Esophagus muscularis mucosa (tissue), 4 donors: ENCODE results near the gene SLC6A2. TPM values are rescaled to one million over a fixed set of nuclear protein-coding genes. Genes with fewer than 3 reads are reported as not detected.

Source experiments
- DNase-seq: peaks from one replicate; pipeline ENCODE4 v3.0.0-alpha.2; 2017; ENCODE audit errors: extremely low spot score
- H3K27ac ChIP-seq, 4 donors: fragments of 200-600 bp; sonication (generic); replicated peaks in 1 of 4; 1 replicate in 3 of 4; 2 replicates in 1 of 4; pipeline ENCODE4 v1.5.1; 2016 to 2019; ENCODE audit warnings: mild to moderate bottlenecking in 1 of 4
- H3K27me3 ChIP-seq, 4 donors: fragments of 200-600 bp; sonication (generic); one replicate each; pipeline versions ENCODE4 v1.5.1 to v1.6.0; 2016 to 2019
- H3K36me3 ChIP-seq, 4 donors: fragments of 200-600 bp; sonication (generic); one replicate each; pipeline ENCODE4 v1.5.1; 2016 to 2019
- H3K4me1 ChIP-seq, 4 donors: fragments of 200-600 bp; sonication (generic); one replicate each; pipeline ENCODE4 v1.5.1; 2016 to 2019
- H3K4me3 ChIP-seq, 4 donors: fragments of 200-600 bp; sonication (generic); 1 replicate in 2 of 4; 2 replicates in 2 of 4; pipeline ENCODE4 v1.5.1; 2016 to 2019; ENCODE audit warnings: mild to moderate bottlenecking in 4 of 4, moderate library complexity in 1 of 4
- H3K9me3 ChIP-seq, 4 donors: fragments of 200-600 bp; sonication (generic); 1 replicate in 3 of 4; 2 replicates in 1 of 4; pipeline ENCODE4 v1.5.1; 2016 to 2019
- CTCF ChIP-seq, 3 experiments: fragments of 200-600 bp in 2 of 3; fragments of 450-650 bp in 1 of 3; sonication (generic) in 2 of 3; IDR thresholded peaks; one replicate each; pipeline ENCODE4 v1.5.1; 2017 to 2019; ENCODE audit warnings: antibody characterized with exemption in 3 of 3, mild to moderate bottlenecking in 2 of 3, moderate library complexity in 1 of 3
- EP300 ChIP-seq: sonication (generic); formaldehyde crosslinking; IDR thresholded peaks from one replicate; pipeline ENCODE4 v1.6.1; 2017; ENCODE audit warnings: antibody characterized with exemption
- POLR2A ChIP-seq: fragments of 450-650 bp; IDR thresholded peaks from one replicate; pipeline ENCODE4 v1.6.1; 2017; ENCODE audit warnings: antibody characterized with exemption, moderate library complexity, mild to moderate bottlenecking, low read depth
- POLR2AphosphoS5 ChIP-seq, 2 donors: sonication (generic); formaldehyde crosslinking; IDR thresholded peaks; one replicate each; pipeline ENCODE4 v1.6.1; 2017; ENCODE audit warnings: antibody characterized with exemption in 2 of 2
- WGBS: methylation state at CpG from one replicate; pipeline ENCODE4 v1.1.5; 2018; 5-methylcytosine and 5-hydroxymethylcytosine counted together
- intact Hi-C: fragments of 100-400 bp; cut with DNase I; formaldehyde crosslinking; loops from one replicate; pipeline ENCODE4 v1.15.1; 2023
- total RNA-seq, 4 donors: library from RNA; depleted of rRNA; stranded (reverse); fragments of >200 nt; gene quantifications; one replicate each; pipeline versions ENCODE4 v1.1.0 to v1.2.1, GENCODE V29; 2016

The SLC6A2 gene
- total RNA-seq, 4 donors from 2014 or later: 0.19 to 2.1 (median 1.00) TPM

DNA sequence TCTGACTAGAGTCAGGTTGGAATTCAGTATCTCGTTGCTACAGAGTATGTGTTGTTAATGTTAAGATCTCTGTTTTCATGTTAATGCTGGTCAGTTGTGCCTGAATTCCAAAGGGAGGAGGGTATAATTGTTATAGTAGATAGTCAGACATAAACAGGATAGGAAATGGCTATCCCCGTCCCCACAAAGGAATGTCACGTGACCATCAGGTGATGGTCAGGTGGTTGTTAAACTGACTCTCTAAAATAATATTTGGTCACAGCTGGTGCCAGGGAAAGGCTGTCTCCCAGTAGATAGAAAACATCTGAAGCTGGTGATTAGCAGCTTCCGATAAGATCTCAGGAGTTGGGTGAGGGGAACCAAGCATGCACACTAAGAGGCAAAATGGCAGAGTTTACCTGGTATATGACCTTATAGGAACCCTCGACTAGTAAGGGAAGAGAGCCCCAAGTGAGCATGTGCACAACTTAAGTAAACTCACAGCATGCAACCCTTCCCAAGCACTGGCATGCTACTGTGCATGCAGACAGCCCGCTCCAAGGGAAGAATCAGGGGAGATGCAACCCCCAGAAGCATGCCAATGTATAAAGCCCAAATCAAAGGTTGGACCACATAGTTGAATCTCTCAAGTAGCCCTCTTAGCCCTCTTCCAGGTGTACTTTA lies 27.4 kb upstream of the SLC6A2 start:
- Histone ChIP-seq H3K4me1 (no peaks in the 10 kb centered on the region), H3K27ac (no peak overlapping the region), H3K9me3 (no peaks in the 10 kb centered on the region), H3K27me3 (no peaks in the 10 kb centered on the region), H3K36me3 (no peaks in the 10 kb centered on the region), H3K4me3 (no peak overlapping the region)
- intact Hi-C loops: no loop called here
- WGBS: 71% methylated on average over 6 of the region's 6 CpGs
- TF ChIP-seq POLR2AphosphoS5 (IDR thresholded peaks at IDR 0.05): no peak
- TF ChIP-seq CTCF (IDR thresholded peaks at IDR 0.05): no peak
- no peak for TF ChIP-seq EP300
- no peak for TF ChIP-seq POLR2A
- peak; percentile 91 for DNase-seq

GRCh38 chr16:55630774-55631173 lies 25.0 kb upstream of the SLC6A2 start:
- DNase-seq: no peak
- TF ChIP-seq EP300: no peak
- TF ChIP-seq POLR2A: no peak
- TF ChIP-seq CTCF (IDR thresholded peaks at IDR 0.05): no peak
- no peak for TF ChIP-seq POLR2AphosphoS5 (IDR thresholded peaks at IDR 0.05)
- Histone ChIP-seq H3K27me3 (no peaks in the 10 kb centered on the region), H3K36me3 (no peaks in the 10 kb centered on the region), H3K9me3 (no peaks in the 10 kb centered on the region), H3K4me1 (no peaks in the 10 kb centered on the region), H3K4me3 (no peak overlapping the region), H3K27ac (no peak overlapping the region)
- intact Hi-C loops: no loop called here

GRCh38 chr16:55632259-55632658 lies 23.5 kb upstream of the SLC6A2 start:
- TF ChIP-seq CTCF (IDR thresholded peaks at IDR 0.05) (no peak), POLR2AphosphoS5 (IDR thresholded peaks at IDR 0.05) (no peak), POLR2A (no peak), EP300 (no peak)
- H3K36me3 ChIP-seq: no peaks in the 10 kb centered on the region
- no peaks in the 10 kb centered on the region for H3K27me3 ChIP-seq
- no peaks in the 10 kb centered on the region for H3K9me3 ChIP-seq
- intact Hi-C loops: no loop called here
- no peak for DNase-seq
- peaks cover 0 to 4% (median 0%) of the 10 kb centered on the region in 4 donors for H3K4me1 ChIP-seq
- H3K27ac ChIP-seq: no peak overlapping the region
- no peak overlapping the region for H3K4me3 ChIP-seq

DNA sequence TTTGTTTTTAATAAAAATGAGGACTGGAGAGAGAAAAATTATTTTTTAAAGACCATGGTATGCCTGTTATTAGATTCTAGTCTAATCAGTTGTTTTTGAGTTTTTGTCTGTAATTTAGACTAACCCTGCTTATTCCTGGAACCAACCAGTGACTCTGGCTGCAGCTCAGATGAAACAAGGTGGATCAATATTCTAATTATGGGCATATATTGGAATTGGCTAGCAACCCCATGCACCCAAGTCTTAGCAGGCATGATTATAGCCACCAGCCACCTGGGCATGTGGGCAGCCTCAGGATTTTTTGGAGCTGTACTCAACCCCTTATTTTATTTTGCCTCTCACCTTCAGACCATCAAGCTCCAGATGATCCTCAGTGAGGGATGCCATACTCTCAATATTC lies 21.6 kb upstream of the SLC6A2 start:
- intact Hi-C loops: no loop called here
- Histone ChIP-seq H3K4me1 (peaks cover 0 to 4% (median 0%) of the 10 kb centered on the region in 4 donors), H3K27me3 (no peaks in the 10 kb centered on the region), H3K36me3 (no peaks in the 10 kb centered on the region), H3K27ac (no peak overlapping the region), H3K4me3 (no peak overlapping the region), H3K9me3 (no peaks in the 10 kb centered on the region)
- no peak for DNase-seq
- TF ChIP-seq POLR2A (no peak), EP300 (no peak), POLR2AphosphoS5 (IDR thresholded peaks at IDR 0.05) (no peak), CTCF (IDR thresholded peaks at IDR 0.05) (no peak)

GRCh38 chr16:55638256-55638655 lies 17.5 kb upstream of the SLC6A2 start:
- peaks cover 0 to 1% (median 0%) of the 10 kb centered on the region in 4 donors for H3K27me3 ChIP-seq
- no peaks in the 10 kb centered on the region for H3K36me3 ChIP-seq
- intact Hi-C loops: no loop called here
- H3K27ac ChIP-seq: no peak overlapping the region
- 96% methylated on average over 5 of the region's 5 CpGs for WGBS
- TF ChIP-seq POLR2A (no peak), EP300 (no peak), POLR2AphosphoS5 (IDR thresholded peaks at IDR 0.05) (no peak), CTCF (IDR thresholded peaks at IDR 0.05) (no peak)
- no peaks in the 10 kb centered on the region for H3K9me3 ChIP-seq
- no peak for DNase-seq
- no peak overlapping the region for H3K4me3 ChIP-seq
- peaks cover 0 to 19% (median 10%) of the 10 kb centered on the region in 4 donors for H3K4me1 ChIP-seq
